Medulla oblongata (tissue), 1 donor: ENCODE measurements around the gene OS9.
"Not testable (repeated sequence)": the region's sequence is repeated elsewhere in the genome, so short reads cannot be mapped to it uniquely, and the experiment has no call there.

Experiments used
- DNase-seq: peaks from one replicate; pipeline ENCODE4 v3.0.0-alpha.2; 2015; ENCODE audit errors: extremely low spot score

The OS9 gene

DNA sequence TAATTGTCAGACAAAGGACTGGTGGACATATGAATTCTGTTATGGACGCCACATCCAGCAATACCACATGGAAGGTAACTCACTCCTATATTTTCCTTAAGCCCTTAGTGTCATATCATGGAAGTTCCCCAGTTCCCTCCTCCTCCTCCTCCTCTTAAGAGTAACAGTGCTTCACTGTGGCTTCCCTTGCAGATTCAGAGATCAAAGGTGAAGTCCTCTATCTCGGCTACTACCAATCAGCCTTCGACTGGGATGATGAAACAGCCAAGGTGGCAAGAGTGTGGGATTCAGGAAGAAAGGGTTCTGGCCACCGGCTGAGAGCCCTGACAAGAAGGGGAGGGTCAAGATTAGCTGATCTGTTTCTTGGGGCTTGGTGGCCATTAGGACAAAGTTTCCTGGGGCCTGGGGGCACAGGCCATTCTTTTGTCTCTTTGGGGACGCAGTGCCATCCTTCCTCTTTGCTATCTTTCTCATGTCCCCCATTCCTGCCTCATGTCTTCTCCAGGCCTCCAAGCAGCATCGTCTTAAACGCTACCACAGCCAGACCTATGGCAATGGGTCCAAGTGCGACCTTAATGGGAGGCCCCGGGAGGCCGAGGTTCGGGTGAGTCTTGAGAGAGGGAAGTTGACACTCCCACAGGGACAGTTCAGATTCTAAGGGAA lies 2.0 kb downstream of the OS9 start:
- DNase-seq: no peak

DNA sequence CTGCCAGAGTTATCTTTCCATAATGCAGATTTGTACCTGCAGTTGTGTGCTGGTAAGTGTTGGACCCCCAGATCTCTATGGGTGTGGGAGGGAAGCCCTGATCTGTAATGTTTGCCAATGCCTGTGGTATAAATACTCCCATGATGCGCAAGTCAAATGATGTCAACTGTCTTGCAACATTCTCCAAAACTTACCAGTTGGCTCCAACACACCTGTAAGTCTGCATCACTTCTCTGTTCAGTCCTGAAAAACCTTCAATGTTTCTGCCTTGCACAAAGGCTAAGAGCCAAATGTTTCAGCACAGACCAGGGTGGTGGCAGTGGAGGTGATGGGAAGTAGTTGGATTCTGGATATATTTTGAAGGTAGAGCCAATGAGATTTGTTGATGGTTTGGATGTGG lies 3.1 kb downstream of the OS9 start:
- DNase-seq: no peak

DNA sequence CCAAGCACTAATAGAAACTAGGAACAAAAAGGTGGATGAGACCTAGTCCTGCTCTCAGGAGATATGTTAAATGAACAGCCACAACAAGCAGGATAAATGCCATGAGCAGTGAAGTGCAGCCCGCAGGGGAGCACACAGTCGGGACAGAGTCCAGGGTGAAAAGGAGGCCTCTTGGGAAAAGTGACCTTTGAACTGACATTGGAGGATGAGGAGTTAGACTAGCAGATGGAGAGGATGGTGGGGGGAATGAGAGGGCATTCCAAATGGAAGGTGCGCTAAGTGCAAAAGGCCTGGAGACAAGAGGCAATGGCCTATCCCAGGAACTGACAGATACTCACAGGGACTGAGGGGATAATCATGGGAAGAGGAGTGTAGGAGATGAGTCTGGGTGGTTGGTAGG lies 4.5 kb downstream of the OS9 start:
- DNase-seq: no peak

DNA sequence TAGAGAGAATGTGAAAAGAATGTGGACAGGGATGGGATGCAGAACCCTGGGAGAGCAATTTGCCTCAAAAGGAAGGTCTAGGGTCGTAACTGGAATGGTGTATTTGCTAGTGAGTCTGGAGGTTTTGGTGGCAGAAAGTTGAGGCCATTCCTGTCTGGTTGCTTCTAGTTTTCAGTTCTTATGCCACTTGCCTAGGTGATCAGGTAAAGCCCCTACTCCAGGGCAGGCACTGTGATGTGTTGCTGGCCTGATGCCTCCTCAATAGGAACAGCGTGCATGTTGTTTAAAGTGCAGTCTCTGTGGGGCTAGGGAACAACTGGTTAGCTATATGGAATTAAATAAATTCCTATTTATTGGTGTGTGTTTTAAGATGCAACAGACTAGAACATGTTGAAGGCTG lies 6.4 kb downstream of the OS9 start:
- DNase-seq: no peak

DNA sequence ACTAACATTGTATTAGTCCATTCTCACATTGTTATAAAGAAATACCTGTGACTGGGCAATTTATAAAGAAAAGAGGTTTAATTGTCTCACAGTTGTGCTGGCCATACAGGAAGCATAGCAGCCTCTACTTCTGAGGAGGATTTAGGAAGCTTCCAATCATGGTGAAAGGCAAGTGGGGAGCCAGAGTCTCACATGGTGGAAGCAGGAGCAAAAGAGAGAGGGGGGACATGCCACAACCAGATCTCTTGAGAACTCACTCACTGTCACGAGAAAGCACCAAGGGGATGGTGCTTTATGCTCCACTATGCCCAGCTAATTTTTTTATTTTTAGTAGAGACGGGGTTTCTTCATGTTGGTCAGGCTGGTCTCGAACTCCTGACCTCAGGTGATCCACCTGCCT lies 13.3 kb downstream of the OS9 start:
- no peak for DNase-seq

DNA sequence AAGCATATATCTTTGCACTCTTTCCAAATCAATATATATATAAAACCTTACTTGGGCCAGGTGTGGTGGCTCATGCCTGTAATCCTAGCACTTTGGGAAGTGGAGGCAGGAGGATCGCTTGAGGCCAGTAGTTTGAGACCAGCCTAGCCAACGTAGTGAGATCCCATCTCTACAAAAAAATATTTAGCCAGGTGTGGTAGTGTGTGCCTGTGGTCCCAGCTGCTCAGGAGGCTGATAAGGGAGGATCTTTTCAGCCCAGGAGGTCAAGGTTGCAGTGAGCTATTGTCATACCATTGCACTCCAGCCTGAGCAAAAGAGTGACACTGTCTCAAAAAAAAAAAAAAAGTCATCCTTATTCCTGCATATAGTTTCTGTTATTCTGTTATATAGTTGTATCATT lies 14.4 kb downstream of the OS9 start:
- no peak for DNase-seq

DNA sequence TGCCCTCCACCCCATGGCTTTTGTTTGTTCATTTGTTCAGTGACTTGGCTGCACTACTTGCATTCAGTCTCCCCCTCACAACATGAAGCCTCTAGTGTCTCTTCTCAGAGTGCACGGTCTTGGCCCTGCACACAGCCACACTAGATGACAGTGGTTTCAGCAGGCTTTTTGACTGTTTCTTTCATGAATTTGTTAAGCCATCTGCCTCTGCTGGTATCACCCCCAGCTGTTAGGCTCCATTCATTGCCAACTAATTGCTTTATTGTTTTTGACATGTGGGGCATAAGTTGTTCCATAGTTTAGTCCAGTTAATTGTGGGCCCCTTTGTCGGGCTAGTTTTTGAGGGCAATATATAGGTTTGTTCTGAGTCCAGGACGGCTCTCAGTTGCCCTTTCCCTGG lies 18.8 kb downstream of the OS9 start:
- DNase-seq: peak; percentile 22

DNA sequence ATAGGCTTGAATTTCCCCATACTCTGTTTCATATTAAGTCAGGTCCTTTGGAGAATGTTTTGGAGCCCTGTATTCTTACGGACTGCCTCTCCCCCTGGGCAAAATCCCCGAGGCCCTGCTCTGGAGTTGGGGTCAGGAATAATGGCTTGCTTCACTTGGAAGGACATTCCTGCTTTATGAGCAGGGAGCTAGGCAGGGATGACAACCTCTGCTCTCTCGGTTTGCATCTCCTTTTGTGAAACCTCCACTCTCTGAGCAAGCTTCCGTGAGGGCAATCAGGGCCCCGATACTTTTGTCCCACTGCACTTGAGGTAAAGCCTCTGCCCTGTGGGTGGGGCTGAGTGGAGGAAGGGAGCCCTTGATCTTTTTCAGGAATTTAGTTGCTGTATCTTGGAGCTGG lies 19.3 kb downstream of the OS9 start:
- DNase-seq: no peak

DNA sequence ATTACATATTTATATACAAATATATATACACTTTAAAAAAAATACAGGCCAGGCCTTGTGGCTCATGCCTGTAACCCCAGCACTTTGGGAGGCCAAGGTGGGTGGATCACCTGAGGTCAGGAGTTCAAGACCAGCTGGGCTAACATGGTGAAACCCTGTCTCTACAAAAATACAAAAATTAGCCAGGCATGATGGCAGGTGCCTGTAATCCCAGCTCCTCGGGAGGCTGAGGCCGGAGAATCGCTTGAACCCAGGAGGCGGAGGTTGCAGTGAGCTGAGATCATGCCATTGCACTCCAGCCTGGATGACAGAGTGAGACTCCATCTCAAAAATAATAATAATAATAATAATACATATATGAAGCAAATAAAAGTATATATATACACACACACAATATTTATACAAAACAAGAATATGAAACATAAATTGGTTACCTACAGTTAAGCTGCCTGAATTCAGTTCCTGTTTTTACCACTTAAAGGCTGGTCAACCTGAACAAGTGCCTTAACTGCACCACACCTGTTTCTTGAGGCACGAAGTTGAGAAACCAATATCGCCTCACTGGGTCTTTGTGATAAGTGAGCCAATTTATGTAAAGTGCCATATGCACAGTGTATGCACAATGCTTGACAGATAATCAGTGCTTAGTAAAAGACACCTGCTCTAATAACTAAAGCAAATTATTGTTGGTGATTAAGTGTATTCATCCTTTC lies 21.3 kb downstream of the OS9 start:
- DNase-seq: not testable (repeated sequence)

DNA sequence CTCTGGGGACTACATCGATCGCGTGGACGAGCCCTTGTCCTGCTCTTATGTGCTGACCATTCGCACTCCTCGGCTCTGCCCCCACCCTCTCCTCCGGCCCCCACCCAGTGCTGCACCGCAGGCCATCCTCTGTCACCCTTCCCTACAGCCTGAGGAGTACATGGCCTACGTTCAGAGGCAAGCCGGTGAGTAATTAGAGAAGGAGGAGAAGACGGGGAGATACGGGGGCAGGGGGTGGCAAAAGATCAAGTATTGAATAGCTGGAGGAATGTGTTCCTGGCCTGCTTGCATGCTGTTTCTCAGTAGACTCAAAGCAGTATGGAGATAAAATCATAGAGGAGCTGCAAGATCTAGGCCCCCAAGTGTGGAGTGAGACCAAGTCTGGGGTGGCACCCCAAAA lies 21.9 kb downstream of the OS9 start:
- no peak for DNase-seq

DNA sequence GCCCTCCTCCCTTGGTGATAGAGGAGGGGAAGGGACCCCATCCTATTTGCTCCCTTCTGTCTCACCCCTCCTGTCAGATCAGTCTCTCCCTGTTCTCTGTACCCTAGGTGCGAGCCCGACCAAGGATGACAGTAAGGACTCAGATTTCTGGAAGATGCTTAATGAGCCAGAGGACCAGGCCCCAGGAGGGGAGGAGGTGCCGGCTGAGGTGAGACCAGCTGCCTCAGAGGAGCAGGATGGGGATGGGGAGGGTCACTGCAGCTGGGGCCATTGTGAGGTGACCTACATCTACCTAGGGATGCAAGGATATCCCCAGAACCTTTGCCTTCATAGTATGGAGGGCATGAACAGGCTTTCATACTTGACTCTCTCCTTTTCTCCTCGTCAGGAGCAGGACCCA lies 22.4 kb downstream of the OS9 start:
- DNase-seq: no peak

DNA sequence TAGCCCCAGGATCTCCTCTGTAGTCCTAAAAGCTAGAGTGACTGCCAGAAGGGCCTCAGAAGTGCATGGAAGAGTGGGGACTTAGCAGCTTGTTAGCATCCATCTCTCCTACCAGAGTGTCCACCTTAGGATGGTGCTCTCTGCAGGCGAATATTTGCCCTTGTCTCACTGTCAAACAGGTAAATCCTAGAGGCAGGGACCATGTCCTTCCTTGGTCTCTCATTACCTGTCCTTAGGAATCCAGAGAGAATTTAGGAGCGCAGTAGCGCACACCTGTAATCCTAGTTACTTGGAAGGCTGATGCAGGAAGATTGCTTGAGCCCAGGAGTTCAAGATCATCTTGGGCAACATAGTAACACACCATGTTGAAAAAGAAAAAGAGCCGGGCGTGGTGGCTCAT lies 23.2 kb downstream of the OS9 start:
- DNase-seq: no peak

DNA sequence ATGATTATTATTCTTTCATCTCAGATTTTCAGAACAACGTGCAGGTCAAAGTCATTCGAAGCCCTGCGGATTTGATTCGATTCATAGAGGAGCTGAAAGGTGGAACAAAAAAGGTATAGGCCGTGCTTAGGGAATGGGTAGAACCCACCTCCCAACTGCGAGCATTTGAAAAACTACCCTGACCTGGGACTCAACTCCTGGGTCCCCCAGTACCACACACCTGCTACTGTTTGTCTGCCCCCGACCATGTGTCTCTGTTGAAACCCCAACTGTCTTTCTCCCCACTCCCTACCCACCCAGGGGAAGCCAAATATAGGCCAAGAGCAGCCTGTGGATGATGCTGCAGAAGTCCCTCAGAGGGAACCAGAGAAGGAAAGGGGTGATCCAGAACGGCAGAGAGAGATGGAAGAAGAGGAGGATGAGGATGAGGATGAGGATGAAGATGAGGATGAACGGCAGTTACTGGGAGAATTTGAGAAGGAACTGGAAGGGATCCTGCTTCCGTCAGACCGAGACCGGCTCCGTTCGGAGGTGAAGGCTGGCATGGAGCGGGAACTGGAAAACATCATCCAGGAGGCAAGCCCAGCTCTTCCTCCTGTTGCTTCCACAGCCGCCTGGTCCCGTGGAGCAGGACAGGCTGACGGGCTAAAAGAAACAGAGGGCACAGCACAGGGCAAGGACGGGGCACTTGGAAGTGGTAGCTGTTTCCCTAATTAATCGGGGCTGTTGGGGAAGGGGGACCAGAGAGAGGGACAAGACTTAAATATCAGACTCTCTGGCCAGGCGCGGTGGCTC lies 24.1 kb downstream of the OS9 start:
- DNase-seq: no peak

DNA sequence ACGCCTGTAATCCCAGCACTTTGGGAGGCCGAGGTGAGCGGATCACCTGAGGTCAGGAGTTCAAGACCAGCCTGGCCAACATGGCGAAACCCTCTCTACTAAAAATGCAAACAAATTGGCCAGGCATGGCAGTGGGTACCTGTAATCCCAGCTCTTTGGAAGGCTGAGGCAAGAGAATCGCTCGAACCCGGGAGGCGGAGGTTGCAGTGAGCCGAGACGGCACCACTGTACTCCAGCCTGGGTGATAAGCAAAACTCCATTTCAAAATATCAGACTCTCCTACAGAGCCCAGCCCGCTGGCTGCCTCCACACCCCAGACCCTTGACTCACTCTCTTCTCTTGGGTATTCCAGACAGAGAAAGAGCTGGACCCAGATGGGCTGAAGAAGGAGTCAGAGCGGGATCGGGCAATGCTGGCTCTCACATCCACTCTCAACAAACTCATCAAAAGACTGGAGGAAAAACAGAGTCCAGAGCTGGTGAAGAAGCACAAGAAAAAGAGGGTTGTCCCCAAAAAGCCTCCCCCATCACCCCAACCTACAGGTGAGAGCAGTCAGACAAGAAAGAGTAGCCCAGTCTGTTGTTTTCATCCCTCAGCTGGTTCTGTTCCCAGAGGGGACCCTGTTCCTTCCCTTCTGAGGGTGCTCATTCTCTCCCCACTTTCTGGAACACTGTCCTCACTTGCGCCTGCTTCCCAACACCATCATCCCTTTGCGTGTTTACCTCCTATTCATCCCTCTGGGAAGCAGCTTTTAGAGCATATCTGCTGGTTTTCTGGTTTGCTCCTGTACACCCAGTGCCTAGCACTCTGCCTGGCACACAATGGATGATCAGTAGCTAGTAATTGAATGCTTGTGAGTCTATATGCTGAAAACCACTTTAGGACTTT lies 25.0 kb downstream of the OS9 start:
- no peak for DNase-seq

DNA sequence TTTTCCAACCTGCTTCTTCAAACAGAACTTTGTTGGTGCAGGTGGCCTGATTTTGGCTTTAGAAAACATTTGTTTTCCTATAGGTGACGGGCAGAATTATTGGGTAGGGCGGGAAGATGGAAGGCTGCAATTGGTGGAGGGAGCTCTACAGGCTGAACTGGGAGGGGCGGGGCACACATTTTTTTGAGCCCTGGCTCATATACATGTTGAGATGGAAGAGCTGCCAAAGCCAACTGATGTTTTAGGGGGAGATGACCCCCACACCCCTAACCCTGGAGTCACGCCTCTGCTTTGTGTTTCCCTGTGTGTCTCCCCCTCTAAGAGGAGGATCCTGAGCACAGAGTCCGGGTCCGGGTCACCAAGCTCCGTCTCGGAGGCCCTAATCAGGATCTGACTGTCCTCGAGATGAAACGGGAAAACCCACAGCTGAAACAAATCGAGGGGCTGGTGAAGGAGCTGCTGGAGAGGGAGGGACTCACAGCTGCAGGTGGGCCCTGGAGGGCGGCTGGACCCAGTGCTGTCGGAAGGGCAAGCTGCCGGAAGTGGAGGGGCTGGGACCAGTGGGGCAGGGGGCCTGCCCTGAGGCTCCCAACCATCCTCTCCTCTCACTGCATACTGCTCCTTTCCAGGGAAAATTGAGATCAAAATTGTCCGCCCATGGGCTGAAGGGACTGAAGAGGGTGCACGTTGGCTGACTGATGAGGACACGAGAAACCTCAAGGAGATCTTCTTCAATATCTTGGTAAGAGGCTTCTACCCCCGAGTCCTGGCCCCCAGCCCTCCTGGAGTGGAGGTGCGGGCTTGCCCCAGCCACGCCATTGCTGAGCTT lies 26.1 kb downstream of the OS9 start:
- no peak for DNase-seq

DNA sequence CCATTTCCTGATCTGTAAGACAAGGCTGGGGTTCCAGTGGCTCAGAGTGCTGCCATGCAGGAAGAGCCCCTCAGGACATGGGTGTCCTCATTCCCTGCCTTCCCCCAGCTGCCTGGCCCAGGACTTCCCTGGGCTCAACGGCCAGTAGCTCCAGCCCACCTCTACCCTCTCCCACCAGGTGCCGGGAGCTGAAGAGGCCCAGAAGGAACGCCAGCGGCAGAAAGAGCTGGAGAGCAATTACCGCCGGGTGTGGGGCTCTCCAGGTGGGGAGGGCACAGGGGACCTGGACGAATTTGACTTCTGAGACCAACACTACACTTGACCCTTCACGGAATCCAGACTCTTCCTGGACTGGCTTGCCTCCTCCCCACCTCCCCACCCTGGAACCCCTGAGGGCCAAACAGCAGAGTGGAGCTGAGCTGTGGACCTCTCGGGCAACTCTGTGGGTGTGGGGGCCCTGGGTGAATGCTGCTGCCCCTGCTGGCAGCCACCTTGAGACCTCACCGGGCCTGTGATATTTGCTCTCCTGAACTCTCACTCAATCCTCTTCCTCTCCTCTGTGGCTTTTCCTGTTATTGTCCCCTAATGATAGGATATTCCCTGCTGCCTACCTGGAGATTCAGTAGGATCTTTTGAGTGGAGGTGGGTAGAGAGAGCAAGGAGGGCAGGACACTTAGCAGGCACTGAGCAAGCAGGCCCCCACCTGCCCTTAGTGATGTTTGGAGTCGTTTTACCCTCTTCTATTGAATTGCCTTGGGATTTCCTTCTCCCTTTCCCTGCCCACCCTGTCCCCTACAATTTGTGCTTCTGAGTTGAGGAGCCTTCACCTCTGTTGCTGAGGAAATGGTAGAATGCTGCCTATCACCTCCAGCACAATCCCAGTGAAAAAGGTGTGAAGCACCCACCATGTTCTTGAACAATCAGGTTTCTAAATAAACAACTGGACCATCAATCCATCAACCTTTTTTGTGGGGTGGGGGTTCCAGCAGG lies 27.0 kb downstream of the OS9 start:
- no peak for DNase-seq

DNA sequence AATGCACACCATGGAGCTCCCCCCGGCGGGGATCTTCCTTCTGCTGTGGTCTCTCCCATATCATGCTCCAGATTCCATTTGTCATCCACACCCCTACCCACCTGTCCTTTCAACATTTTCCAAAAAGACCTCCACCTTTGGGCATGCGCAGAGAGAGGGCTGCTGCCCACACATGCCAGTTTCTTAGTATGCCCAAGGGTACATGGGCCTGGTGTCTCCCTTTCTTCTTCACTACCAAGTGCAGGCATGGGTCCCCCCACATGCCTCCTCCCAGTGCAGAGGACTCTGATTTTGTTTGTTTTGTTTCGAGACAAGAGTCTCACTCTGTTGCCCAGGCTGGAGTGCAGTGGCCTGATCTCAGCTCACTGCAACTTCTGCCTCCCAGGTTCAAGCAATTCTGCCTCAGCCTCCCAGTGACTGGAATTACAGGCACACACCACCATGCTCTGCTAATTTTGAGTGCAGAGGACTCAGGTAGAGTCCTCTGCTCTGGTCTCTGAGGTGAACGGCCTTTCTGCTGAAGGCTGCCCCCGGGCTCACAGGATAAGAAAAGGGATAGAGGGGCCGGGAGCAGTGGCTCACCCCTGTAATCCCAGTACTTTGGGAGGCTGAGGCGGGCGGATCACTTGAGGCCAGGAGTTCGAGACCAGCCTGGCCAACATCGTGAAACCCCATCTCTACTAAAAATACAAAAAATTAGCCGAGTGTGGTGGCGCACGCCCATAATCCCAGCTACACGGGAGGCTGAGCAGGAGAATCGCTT lies 28.1 kb downstream of the OS9 start:
- DNase-seq: not testable (repeated sequence)

DNA sequence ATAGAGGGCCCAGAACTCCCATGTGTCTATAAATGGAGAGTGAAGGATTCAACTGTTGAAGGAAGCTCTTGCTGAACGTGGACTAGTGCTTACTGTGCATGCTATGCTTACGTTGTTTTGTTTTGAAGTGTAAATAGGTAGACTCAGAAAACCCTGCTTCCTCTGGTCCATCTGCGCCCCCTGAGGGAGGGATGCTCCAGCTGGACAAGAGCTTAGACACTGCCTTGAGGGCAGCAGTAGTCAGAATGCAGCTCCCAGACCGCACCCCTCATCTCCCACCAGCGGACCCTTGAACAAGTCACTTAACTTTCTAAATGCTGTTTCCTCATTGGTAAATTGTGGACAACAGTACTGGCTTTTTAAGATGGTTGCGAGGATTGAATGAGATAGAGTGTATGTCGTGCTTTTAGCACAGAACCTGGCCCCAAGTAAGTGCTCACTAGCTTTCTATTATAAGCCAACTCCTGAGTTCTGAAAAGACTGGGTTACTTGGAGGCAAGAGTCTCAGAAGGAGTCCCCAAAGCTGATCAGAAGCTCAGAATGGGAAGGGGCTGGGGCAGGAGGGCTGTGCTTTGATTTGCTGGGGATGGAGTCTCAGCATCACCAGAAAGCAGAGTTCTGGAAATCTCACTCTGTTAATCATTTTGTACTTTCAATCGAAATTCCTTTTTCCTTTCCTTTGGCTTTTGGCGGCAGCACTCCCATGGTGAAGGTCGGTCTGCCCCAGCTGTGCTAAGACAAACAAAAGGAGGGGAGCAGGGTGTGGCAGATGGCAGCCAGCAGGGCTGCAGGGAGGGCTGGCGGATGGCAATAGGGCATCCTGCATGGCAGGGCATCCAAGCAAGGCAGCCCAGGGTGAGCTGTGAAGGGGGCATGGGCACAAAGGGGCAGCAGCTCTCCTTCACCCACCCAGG lies 29.0 kb downstream of the OS9 start:
- no peak for DNase-seq
